Motor neuron (in vitro differentiated cells): Measurements from ENCODE around the gene TAS2R1. TPM values are rescaled to one million over a fixed set of nuclear protein-coding genes. Genes with fewer than 3 reads are reported as not detected.

Source experiments
- ATAC-seq, 8 experiments: fragments of 200-7000 bp; cut with Tn5 transposase; replicated peaks in 6 of 8; 2 replicates each; pipeline ENCODE4 v1.8.0; 2021; ENCODE audit warnings: mild to moderate bottlenecking in 8 of 8, moderate library complexity in 8 of 8
- H3K27ac ChIP-seq, 2 donors: fragments of 250-450 bp; sonication (Bioruptor Pico); 2 replicates each; pipeline ENCODE4 v1.9.0; 2021; ENCODE audit warnings: antibody characterized with exemption in 2 of 2, mild to moderate bottlenecking in 2 of 2, moderate library complexity in 1 of 2
- H3K4me1 ChIP-seq, 2 donors: fragments of 250-450 bp; sonication (Bioruptor Pico); replicated peaks in 1 of 2; 2 replicates each; pipeline ENCODE4 v1.6.1; 2021; ENCODE audit warnings: antibody characterized with exemption in 2 of 2, mild to moderate bottlenecking in 2 of 2, moderate library complexity in 1 of 2
- H3K4me3 ChIP-seq, 5 donors: fragments of 250-450 bp; sonication (Bioruptor Pico); 2 replicates each; pipeline ENCODE4 v1.9.0; 2021; ENCODE audit warnings: antibody characterized with exemption in 5 of 5, mild to moderate bottlenecking in 5 of 5, moderate library complexity in 4 of 5
- WGBS, 10 experiments: fragments of 450-650 bp; shearing (Covaris generic); methylation state at CpG; one replicate each; pipeline ENCODE4 v1.0.0; 2022; 5-methylcytosine and 5-hydroxymethylcytosine counted together
- in situ Hi-C, 9 experiments: fragments of 400-800 bp; cut with MboI; loops; one replicate each; pipeline ENCODE4 v1.15.0; 2021; ENCODE audit warnings: low sequenced_read_pairs in 9 of 9, low pct_unique_long_range_greater_than_20kb in 2 of 9; ENCODE audit not compliant: unreplicated experiment in 9 of 9
- total RNA-seq, 8 experiments: library from RNA; unstranded; fragments of 300-600 nt; gene quantifications; 2 replicates each; pipeline versions ENCODE4 v1.2.3 to v1.2.4, GENCODE V29; 2022

The TAS2R1 gene
- total RNA-seq, 8 experiments from 2014 or later: 0.11 to 2.1 (median 0.28) TPM; not detected in 2

GRCh38 chr5:9619331-9620092 is 10.6 kb downstream of the TAS2R1 start:
- Histone ChIP-seq H3K27ac (no peak overlapping the region), H3K4me1 (peaks cover 6 to 10% of the 10 kb centered on the region in 2 donors), H3K4me3 (no peak overlapping the region)
- 55 to 92% (median 80%) methylated on average over 2 to 5 of the region's 5 CpGs; no CpG with 5 or more reads in 2 of the 10 experiments for WGBS, 10 experiments
- no peak for ATAC-seq
- in situ Hi-C loops: no loop called here

DNA sequence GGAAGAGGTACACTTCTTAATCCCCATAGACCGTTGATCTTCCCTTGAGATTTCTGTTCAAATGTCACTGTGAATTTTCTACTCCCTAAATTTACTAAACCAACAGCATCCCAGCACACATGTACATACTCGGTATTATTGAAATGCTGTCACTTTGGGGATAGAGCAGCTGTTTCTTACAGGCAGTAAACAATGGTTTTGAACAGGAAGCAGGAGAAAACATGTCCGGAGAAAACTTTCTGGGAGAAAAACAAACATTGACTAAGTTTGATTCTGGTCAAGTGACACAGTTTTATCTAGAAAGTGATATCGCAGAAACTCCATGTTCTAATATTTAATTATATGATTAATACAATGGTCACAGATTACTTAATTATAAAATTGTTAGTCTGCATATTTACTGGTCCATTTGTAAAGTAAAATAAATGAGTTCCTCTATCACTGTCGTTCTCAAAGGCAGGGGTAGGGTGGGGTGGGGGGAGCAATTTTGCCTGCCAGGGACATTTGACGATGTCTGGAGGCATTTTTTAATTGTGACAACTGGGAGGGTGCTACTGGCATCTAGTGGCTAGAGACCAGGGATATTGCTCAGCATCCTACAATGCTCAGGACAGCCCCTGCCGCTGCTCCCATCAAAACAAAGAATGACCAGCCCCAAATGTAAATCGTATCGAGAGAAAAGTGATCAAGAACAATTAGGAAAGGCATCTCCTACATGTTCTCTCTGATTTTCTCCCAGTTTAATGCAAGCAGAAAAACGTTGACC is 12.2 kb downstream of the TAS2R1 start:
- Histone ChIP-seq H3K4me3 (no peak overlapping the region), H3K27ac (no peak overlapping the region), H3K4me1 (peaks cover 6 to 10% of the 10 kb centered on the region in 2 donors)
- in situ Hi-C loops: no loop called here
- peak in 1 of 8 experiments; percentile 22 for ATAC-seq
- 26 to 94% (median 65%) methylated on average over 3 to 7 of the region's 10 CpGs; no CpG with 5 or more reads in 1 of the 10 experiments for WGBS, 10 experiments

GRCh38 chr5:9617221-9617620 is 12.9 kb downstream of the TAS2R1 start:
- WGBS, 10 experiments: 0 to 49% (median 21%) methylated on average over 1 to 3 of the region's 3 CpGs; no CpG with 5 or more reads in 3 of the 10 experiments
- no peak overlapping the region for H3K4me3 ChIP-seq
- peak in 7 of 8 experiments; percentile 21 to 99 (median 90) for ATAC-seq
- peaks cover 6 to 10% of the 10 kb centered on the region in 2 donors for H3K4me1 ChIP-seq
- H3K27ac ChIP-seq: no peak overlapping the region
- in situ Hi-C loops: no loop called here

GRCh38 chr5:9615331-9615730 is 14.8 kb downstream of the TAS2R1 start:
- in situ Hi-C loops: no loop called here
- peaks cover 6 to 11% of the 10 kb centered on the region in 2 donors for H3K4me1 ChIP-seq
- H3K27ac ChIP-seq: no peak overlapping the region
- ATAC-seq: no peak
- WGBS, 10 experiments: 33 to 100% (median 83%) methylated on average over 1 to 3 of the region's 3 CpGs; no CpG with 5 or more reads in 1 of the 10 experiments
- H3K4me3 ChIP-seq: no peak overlapping the region

GRCh38 chr5:9613360-9613759 is 16.8 kb downstream of the TAS2R1 start:
- no peak overlapping the region for H3K4me3 ChIP-seq
- no peak for ATAC-seq
- H3K4me1 ChIP-seq: peaks cover 6 to 13% of the 10 kb centered on the region in 2 donors
- no peak overlapping the region for H3K27ac ChIP-seq
- WGBS, 10 experiments: 96 to 100% (median 100%) methylated on average over 1 to 3 of the region's 3 CpGs; no CpG with 5 or more reads in 7 of the 10 experiments
- in situ Hi-C loops: no loop called here

- WGBS, 10 experiments: 3 to 100% (median 75%) methylated on average over 1 to 2 of the region's 2 CpGs
- ATAC-seq: no peak
- Histone ChIP-seq H3K4me1 (peaks cover 0 to 3% of the 10 kb centered on the region in 2 donors), H3K4me3 (no peak overlapping the region), H3K27ac (no peak overlapping the region)
- in situ Hi-C loops: no loop called here
Measured at GRCh38 chr5:9610969-9611368, 19.2 kb downstream of the TAS2R1 start.

DNA sequence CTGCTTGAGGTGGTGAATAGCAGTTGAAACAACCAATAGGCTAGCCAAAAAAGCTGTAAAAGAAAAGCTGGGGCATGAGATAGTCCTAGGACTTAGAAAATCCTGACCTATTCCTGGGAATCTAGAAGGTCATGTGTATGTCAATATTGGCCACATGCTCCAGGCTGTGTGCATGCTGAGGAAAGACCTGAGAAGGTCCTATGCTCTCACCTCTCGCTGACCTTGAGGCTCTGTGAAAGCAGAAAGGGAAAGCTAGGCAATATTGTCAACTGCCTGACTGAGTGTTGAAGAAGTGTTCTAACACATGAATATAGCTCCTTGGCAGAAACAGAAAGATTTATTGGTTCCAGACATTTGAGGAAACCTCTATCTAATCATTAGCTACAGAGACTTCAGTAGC is 19.8 kb downstream of the TAS2R1 start:
- H3K4me1 ChIP-seq: peaks cover 0 to 3% of the 10 kb centered on the region in 2 donors
- peak in 3 of 8 experiments; percentile 54 to 61 (median 59) for ATAC-seq
- H3K27ac ChIP-seq: no peak overlapping the region
- 20 to 100% (median 71%) methylated on average over 1 of the region's 1 CpG; no CpG with 5 or more reads in 1 of the 10 experiments for WGBS, 10 experiments
- no peak overlapping the region for H3K4me3 ChIP-seq
- in situ Hi-C loops: no loop called here

DNA sequence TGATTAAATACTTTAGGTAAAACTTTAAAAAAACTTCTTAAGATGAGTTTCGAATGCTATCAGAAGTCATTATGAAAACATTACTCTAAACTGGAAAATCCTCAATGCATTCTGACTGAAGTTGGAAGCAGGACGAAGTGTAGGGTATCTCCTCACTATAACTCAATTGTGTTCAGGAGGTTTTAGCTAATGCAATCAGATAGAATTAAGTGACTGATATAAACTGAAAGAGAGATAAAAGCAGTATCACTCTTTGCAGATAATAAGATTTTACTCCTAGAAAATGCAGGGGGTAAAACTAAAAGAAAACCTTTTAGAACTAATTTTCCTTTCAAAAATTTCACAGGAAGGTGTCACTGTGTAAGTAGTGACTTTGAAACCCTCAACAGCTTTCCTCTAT is 22.1 kb downstream of the TAS2R1 start:
- in situ Hi-C loops: no loop called here
- no peak for ATAC-seq
- no peak overlapping the region for H3K27ac ChIP-seq
- WGBS, 10 experiments: 68 to 100% (median 85%) methylated on average over 1 to 2 of the region's 2 CpGs
- peaks cover 0 to 3% of the 10 kb centered on the region in 2 donors for H3K4me1 ChIP-seq
- no peak overlapping the region for H3K4me3 ChIP-seq

DNA sequence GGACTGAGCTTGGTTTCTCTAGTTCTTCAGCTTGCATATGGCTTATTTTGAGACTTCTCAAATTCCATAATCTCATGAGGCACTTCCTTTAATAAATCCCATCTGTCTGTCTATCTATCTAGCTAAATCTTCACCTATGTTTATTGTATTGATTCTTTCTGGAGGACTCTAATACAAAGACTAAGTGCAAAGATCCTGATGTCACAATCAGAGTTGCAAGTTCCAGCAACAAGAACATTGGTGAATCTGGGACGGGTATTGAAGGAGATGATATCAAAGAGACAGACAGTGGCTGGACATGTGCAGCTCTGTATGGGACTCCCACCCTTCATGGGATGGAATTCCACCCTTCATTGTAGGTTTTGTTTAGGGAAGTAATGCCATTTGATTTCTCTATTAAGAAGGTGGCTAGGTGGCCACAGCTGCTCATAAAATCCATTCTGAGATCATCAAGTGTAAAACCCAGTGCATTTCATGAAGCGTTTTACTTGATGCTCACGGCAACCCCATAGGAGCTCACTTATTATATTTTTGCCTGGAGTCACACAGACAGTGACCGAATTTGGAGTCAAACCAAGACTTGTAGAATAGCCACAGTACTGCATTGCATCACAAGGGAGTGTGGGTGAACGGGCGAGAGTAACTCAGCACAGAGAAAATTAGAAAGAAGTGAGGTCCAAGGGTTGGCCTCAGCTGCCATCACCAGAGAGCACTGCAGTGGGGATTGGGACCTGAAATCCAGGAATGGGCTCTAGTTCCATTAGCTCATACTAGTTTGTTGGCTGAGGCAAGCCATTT is 24.9 kb downstream of the TAS2R1 start:
- ATAC-seq: no peak
- in situ Hi-C loops: no loop called here
- no peak overlapping the region for H3K4me3 ChIP-seq
- 23 to 100% (median 90%) methylated on average over 2 to 6 of the region's 6 CpGs; no CpG with 5 or more reads in 2 of the 10 experiments for WGBS, 10 experiments
- no peak overlapping the region for H3K27ac ChIP-seq
- H3K4me1 ChIP-seq: peaks cover 0 to 1% of the 10 kb centered on the region in 2 donors

- Histone ChIP-seq H3K4me1 (no peaks in the 10 kb centered on the region), H3K27ac (no peak overlapping the region), H3K4me3 (no peak overlapping the region)
- 43 to 100% (median 61%) methylated on average over 1 to 5 of the region's 5 CpGs; no CpG with 5 or more reads in 1 of the 10 experiments for WGBS, 10 experiments
- no peak for ATAC-seq
- in situ Hi-C loops: no loop called here
Measured at GRCh38 chr5:9604416-9604815, 25.7 kb downstream of the TAS2R1 start.

- no peak overlapping the region for H3K27ac ChIP-seq
- H3K4me1 ChIP-seq: peaks cover 10% of the 10 kb centered on the region in 2 donors
- no peak for ATAC-seq
- in situ Hi-C loops: no loop called here
- 0 to 100% (median 86%) methylated on average over 2 to 5 of the region's 7 CpGs; no CpG with 5 or more reads in 1 of the 10 experiments for WGBS, 10 experiments
- H3K4me3 ChIP-seq: no peak overlapping the region
Measured at GRCh38 chr5:9601055-9601739, 29.0 kb downstream of the TAS2R1 start.

DNA sequence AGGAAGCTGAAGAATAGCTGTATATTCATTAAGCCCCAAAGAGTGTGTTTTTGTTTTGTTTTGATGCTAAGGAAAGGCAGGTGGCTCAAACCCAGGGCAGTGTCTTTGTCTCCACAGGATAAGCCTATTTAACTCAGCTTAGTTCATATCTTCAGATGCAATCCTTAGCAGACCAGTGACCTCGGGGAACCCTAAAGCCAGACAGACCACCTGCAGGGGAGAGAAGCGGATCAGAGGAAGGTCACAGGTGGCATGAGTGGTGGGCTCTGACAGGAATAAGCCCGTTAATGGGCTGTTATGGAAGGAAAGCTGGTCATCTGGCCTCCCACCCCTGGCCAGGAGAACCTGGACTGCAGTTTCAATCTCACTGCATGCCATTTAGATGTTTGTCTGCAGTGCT is 30.8 kb downstream of the TAS2R1 start:
- Histone ChIP-seq H3K4me3 (no peak overlapping the region), H3K27ac (no peak overlapping the region), H3K4me1 (peaks cover 11 to 14% of the 10 kb centered on the region in 2 donors)
- WGBS, 10 experiments: 0 to 100% (median 67%) methylated on average over 1 to 3 of the region's 3 CpGs; no CpG with 5 or more reads in 5 of the 10 experiments
- in situ Hi-C loops: no loop called here
- ATAC-seq: no peak
